Glutamatergic neuron (in vitro differentiated cells): ENCODE results near the gene PEX5. TPM values are rescaled to one million over a fixed set of nuclear protein-coding genes. Genes with fewer than 3 reads are reported as not detected.

Source experiments
- DNase-seq: peaks from one replicate; pipeline ENCODE4 v3.0.0; 2022
- H3K27ac Mint-ChIP-seq: one replicate; pipeline ENCODE4 v1.8.0; 2020; ENCODE audit warnings: mild to moderate bottlenecking, mixed read lengths, inconsistent platforms; ENCODE audit not compliant: unreplicated experiment
- H3K27me3 Mint-ChIP-seq: one replicate; pipeline ENCODE4 v1.8.0; 2020; ENCODE audit warnings: mild to moderate bottlenecking, moderate library complexity, mixed read lengths, inconsistent platforms; ENCODE audit not compliant: unreplicated experiment
- H3K36me3 Mint-ChIP-seq: one replicate; pipeline ENCODE4 v1.8.0; 2020; ENCODE audit warnings: mild to moderate bottlenecking, mixed read lengths, inconsistent platforms; ENCODE audit not compliant: unreplicated experiment
- H3K4me1 Mint-ChIP-seq: one replicate; pipeline ENCODE4 v1.8.0; 2020; ENCODE audit warnings: mild to moderate bottlenecking, low read depth, mixed read lengths, inconsistent platforms; ENCODE audit not compliant: unreplicated experiment
- H3K4me3 Mint-ChIP-seq: one replicate; pipeline ENCODE4 v1.8.0; 2020; ENCODE audit warnings: mild to moderate bottlenecking, mixed read lengths, inconsistent platforms; ENCODE audit not compliant: unreplicated experiment
- H3K9me3 Mint-ChIP-seq: one replicate; pipeline ENCODE4 v1.8.0; 2020; ENCODE audit warnings: mild to moderate bottlenecking, moderate library complexity, mixed read lengths, inconsistent platforms; ENCODE audit not compliant: unreplicated experiment
- total RNA-seq: library from RNA; stranded (reverse); fragmentation: NEBNext Ultra II Directional; extraction: Animal tissue kit (Norgen Biotek cat#: 25700); gene quantifications from one replicate; pipeline ENCODE4 v1.2.1, GENCODE V29; 2021; ENCODE audit not compliant: unreplicated experiment
- TF ChIP-seq, protein P1 (sequence below): fragments of 200-600 bp; sonication (generic); IDR thresholded peaks from one replicate; pipeline ENCODE4 v1.5.0; 2021; ENCODE audit not compliant: partially characterized antibody, unreplicated experiment

The PEX5 gene
- total RNA-seq, 1 donor from 2014 or later = 71.0 TPM

DNA sequence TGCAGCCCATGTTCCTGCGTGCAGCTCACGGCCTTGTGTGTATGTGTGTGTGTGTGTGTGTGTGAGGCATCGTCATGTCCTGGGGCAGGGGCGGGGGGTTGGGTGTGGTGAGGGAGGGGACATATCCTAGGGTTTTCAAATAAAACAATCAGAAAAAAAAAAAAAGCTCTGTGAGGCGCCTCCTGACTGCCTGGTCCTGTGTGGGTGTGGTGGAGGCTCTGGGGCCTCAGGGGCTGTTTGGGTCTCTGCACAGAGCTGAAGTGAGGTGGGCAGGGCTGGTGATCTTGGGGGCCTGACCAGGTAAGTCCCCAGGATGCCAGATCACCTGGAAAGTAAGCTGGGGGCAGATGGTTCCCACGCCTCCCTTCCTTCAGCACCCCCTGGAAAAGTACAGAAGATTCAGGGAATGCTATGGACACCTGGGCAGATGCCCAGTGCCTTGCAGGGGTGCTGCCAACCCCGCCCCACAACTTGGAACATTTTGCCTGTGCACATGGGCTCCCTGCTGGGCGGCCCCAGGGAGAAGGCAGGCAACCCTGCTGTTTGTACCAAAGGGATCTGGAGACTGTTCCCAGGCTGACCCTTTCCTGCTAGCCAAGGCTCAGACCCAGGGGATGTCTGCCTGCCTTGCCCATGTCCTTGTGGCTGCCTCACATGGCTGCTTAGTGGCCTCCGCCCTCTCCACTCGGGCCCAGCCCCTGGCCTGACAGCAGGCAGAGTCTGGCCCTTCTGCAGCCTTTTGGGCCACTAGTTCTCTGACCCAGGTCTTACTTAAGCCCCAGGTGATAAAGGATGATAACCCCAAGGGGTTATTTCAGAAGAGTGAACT, 30.5 kb upstream of the PEX5 start:
- Mint-ChIP-seq H3K4me1 (no peaks in the 10 kb centered on the region), H3K36me3 (peaks cover 12% of the 10 kb centered on the region), H3K27ac (no peak overlapping the region), H3K9me3 (peaks cover 10% of the 10 kb centered on the region), H3K4me3 (no peak overlapping the region), H3K27me3 (peaks cover 12% of the 10 kb centered on the region)
- TF ChIP-seq, protein P1, sequence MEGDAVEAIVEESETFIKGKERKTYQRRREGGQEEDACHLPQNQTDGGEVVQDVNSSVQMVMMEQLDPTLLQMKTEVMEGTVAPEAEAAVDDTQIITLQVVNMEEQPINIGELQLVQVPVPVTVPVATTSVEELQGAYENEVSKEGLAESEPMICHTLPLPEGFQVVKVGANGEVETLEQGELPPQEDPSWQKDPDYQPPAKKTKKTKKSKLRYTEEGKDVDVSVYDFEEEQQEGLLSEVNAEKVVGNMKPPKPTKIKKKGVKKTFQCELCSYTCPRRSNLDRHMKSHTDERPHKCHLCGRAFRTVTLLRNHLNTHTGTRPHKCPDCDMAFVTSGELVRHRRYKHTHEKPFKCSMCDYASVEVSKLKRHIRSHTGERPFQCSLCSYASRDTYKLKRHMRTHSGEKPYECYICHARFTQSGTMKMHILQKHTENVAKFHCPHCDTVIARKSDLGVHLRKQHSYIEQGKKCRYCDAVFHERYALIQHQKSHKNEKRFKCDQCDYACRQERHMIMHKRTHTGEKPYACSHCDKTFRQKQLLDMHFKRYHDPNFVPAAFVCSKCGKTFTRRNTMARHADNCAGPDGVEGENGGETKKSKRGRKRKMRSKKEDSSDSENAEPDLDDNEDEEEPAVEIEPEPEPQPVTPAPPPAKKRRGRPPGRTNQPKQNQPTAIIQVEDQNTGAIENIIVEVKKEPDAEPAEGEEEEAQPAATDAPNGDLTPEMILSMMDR = no peak
- no peak for DNase-seq

DNA sequence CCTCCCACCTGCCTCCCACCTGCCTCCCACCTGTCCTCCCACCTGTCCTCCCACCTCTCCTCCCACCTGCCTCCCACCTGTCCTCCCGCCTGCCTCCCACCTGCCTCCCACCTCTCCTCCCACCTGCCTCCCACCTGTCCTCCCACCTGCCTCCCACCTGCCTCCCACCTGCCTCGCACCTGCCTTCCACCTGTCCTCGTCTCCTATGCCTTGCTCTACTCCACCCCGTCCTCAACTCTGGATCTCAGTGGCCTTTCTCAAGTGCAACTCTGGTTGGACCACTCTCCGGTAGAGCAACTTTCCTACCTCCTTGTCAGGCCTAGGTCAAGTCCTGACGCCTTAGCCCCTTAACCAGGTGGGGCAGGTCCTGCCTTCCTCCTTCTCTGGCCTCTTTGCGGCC, 29.3 kb upstream of the PEX5 start:
- DNase-seq = no peak
- TF ChIP-seq, protein P1 = no peak
- Mint-ChIP-seq H3K4me3 (no peak overlapping the region), H3K27me3 (peaks cover 12% of the 10 kb centered on the region), H3K27ac (no peak overlapping the region), H3K9me3 (peaks cover 13% of the 10 kb centered on the region), H3K36me3 (peaks cover 5% of the 10 kb centered on the region), H3K4me1 (no peaks in the 10 kb centered on the region)

DNA sequence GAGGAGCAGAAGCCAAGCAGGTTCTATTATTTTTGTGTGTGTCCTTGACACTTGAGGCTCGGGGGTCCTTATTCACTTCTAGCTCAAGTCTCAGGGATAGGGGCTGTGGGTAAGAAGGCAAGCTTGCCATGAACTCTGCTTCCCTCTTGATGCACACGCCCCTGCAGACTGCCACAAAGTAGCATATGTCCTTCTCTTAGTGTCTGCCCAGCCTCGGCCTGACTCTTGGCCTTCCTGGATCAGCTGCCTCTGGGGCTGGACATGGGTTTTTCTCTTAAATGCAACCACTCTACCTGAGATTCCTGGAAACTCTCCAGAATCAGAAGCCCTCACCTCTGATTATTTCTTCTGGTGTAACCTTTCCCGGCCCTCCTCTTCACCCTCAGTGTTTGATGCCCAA, 28.2 kb upstream of the PEX5 start:
- Mint-ChIP-seq H3K27ac (no peak overlapping the region), H3K4me3 (no peak overlapping the region), H3K9me3 (peaks cover 17% of the 10 kb centered on the region), H3K4me1 (no peaks in the 10 kb centered on the region), H3K27me3 (peaks cover 12% of the 10 kb centered on the region), H3K36me3 (peaks cover 10% of the 10 kb centered on the region)
- TF ChIP-seq, protein P1 = no peak
- no peak for DNase-seq

DNA sequence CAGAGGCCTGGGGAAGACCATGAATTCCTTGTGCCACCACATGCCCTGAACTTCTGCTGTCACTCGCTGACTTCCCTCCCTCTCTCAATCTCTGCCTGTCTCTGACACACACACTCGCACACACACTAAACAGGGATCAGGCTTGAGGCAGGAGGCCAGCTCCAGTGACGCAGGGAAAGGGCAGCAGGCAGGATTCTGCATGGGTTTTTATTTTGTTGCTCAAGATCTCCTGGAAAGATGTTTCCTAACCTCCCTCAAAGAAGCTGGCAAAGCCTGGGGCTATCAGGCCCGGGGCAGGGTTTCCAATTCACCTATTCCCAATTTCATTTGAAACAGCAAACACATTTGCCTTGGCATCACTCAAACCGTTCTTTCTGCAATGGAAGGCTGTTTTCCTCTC, 27.7 kb upstream of the PEX5 start:
- H3K36me3 Mint-ChIP-seq = peaks cover 10% of the 10 kb centered on the region
- H3K9me3 Mint-ChIP-seq = peaks cover 17% of the 10 kb centered on the region
- DNase-seq = no peak
- no peak overlapping the region for H3K4me3 Mint-ChIP-seq
- H3K4me1 Mint-ChIP-seq = no peaks in the 10 kb centered on the region
- no peak overlapping the region for H3K27ac Mint-ChIP-seq
- TF ChIP-seq, protein P1 = no peak
- peaks cover 12% of the 10 kb centered on the region for H3K27me3 Mint-ChIP-seq

DNA sequence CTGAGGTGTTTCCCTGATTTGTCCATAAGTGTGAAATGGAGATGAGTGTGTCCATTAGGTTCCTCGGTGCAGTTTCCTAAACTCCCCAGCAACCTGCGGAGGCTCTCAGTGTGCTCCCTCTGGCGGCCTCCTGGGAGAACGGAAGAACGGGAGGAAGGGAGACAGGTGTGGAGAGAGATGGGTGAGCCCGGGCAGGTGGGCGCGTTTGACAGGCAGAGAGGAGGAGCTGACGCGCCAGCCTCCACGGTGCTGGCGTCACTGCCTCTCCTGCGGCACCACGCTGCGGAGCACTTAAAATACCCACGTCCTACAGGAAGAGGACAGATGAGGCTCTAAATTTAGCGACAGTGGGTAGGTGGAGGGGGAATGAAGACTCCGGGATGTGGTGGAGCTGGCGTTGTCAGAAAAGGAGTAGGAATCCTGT, 26.8 kb upstream of the PEX5 start:
- H3K4me1 Mint-ChIP-seq = no peaks in the 10 kb centered on the region
- peaks cover 15% of the 10 kb centered on the region for H3K9me3 Mint-ChIP-seq
- no peak for DNase-seq
- TF ChIP-seq, protein P1 = no peak
- no peak overlapping the region for H3K4me3 Mint-ChIP-seq
- peaks cover 10% of the 10 kb centered on the region for H3K36me3 Mint-ChIP-seq
- H3K27me3 Mint-ChIP-seq = peaks cover 10% of the 10 kb centered on the region
- H3K27ac Mint-ChIP-seq = no peak overlapping the region
